Measurements from ENCODE around the gene ZMYND8.
"Not testable (repeated sequence)": the region's sequence is repeated elsewhere in the genome, so short reads cannot be mapped to it uniquely, and the experiment has no call there.

Gene ZMYND8

GRCh38 chr20:47251154-47252020, 105.1 kb downstream of the ZMYND8 start:
- FAIRE-seq = no peak

DNA sequence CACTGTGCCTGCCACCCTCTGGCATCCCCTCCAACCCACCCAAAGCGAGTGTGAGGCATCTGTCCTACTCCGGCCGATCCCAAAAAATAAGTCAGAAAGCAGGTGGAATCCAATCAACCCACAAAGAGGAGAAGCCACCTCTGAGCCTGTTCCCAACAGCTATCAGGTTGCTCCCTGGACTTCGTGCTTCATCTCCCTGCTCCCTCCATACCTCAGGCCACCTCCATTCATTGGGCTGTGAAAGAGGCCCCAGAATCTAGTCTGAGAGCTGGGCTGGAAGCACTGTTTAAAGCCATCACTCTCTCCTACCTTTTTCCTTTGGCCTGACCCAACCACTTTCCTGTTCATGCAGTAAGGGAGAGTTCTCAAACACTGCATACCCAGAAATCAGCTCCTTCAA, 106.1 kb downstream of the ZMYND8 start:
- DNase-seq (ENCODE audit: insufficient read length, low spot score) (no peak), FAIRE-seq (no peak)
- TF ChIP-seq POLR2A (IDR thresholded peaks at IDR 0.05; ENCODE audit: low read depth, low read length) = no peak

More at GRCh38 chr20:47251154-47252020, 105.1 kb downstream of the ZMYND8 start:
- no peak for TF ChIP-seq POLR2A (IDR thresholded peaks at IDR 0.05; ENCODE audit: low read depth, low read length)
- no peak for DNase-seq (ENCODE audit: insufficient read length, low spot score)

DNA sequence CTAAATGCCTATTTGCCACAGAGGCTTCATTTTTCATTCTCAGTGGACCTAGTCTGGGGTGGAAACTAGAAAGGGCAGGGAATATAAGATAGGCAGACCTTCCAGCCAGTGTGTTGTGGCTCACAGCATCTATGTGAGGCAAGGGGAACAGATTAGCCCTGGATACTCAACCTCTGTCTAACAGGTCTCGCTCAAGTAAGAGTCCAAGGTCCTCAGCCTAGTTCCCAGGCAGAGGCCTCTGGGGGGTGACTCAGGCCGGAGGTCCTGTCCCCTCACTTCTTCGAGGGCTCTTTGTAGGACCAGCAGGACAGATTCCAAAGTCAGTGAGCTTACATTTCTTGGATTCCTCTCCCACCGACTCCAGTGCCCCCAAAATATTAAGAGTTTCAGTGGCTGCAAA, 106.6 kb downstream of the ZMYND8 start:
- DNase-seq (ENCODE audit: insufficient read length, low spot score) = no peak
- TF ChIP-seq POLR2A (IDR thresholded peaks at IDR 0.05; ENCODE audit: low read depth, low read length) = no peak
- FAIRE-seq = no peak

- no peak for TF ChIP-seq POLR2A (IDR thresholded peaks at IDR 0.05; ENCODE audit: low read depth, low read length)
- DNase-seq (ENCODE audit: insufficient read length, low spot score) (no peak), FAIRE-seq (no peak)
Measured at GRCh38 chr20:47248448-47248966, 108.0 kb downstream of the ZMYND8 start.

DNA sequence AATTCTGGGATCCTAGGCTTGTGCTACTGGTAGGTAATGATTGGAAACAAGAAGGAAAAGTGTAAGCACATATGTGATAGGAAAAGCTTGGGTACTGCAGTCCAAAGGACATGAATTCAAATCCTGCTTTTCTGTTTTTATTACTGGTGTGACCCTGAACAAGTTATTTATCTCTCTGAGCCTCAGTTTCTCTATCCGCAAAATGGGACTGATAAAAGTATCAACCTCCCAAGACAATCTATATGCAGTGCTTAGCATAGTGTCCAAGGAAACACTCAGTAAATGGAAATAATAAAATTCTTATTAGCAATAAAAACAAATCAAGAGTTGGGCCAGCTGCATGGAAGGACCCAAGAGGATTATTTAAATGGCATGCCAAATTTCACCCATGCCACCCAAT, 108.5 kb downstream of the ZMYND8 start:
- FAIRE-seq (no peak), DNase-seq (ENCODE audit: insufficient read length, low spot score) (no peak)
- no peak for TF ChIP-seq POLR2A (IDR thresholded peaks at IDR 0.05; ENCODE audit: low read depth, low read length)

- no peak for FAIRE-seq
- DNase-seq (ENCODE audit: insufficient read length, low spot score) = no peak
- no peak for TF ChIP-seq POLR2A (IDR thresholded peaks at IDR 0.05; ENCODE audit: low read depth, low read length)
Measured at GRCh38 chr20:47246061-47246777, 110.3 kb downstream of the ZMYND8 start.

- FAIRE-seq; DNase-seq (ENCODE audit: insufficient read length, low spot score): not testable (repeated sequence)
Measured at GRCh38 chr20:47245166-47245565, 111.3 kb downstream of the ZMYND8 start.

- no peak for DNase-seq (ENCODE audit: insufficient read length, low spot score)
- FAIRE-seq = no peak
Measured at GRCh38 chr20:47244451-47244850, 112.0 kb downstream of the ZMYND8 start.

GRCh38 chr20:47243532-47244305, 112.8 kb downstream of the ZMYND8 start:
- no peak for DNase-seq (ENCODE audit: insufficient read length, low spot score)
- TF ChIP-seq POLR2A (IDR thresholded peaks at IDR 0.05; ENCODE audit: low read depth, low read length) = no peak
- FAIRE-seq = no peak

More at GRCh38 chr20:47244451-47244850, 112.0 kb downstream of the ZMYND8 start:
- TF ChIP-seq POLR2A (IDR thresholded peaks at IDR 0.05; ENCODE audit: low read depth, low read length) = no peak

GRCh38 chr20:47243003-47243402, 113.5 kb downstream of the ZMYND8 start:
- no peak for DNase-seq (ENCODE audit: insufficient read length, low spot score)
- no peak for FAIRE-seq
- no peak for TF ChIP-seq POLR2A (IDR thresholded peaks at IDR 0.05; ENCODE audit: low read depth, low read length)

DNA sequence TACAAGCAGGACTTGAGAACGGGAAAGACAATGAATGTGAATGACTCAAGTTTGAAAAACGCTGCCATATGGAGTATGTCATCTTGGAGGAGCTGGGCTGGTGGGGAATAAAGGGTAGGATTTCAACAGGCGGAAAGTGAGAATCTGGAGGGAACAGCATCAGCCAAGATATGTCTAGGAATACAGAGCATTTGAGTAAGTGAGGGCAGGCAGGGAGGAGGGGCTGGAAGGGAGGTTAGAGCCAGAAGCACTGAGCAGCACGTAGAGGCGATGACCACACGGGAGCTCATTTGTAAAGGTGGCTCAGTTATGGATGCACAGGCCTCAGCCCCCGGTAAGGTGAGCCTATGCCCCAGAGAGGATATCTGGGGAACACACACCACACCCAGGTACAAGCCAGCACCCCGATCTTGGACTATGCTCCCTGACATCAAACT, 115.1 kb downstream of the ZMYND8 start:
- no peak for TF ChIP-seq POLR2A (IDR thresholded peaks at IDR 0.05; ENCODE audit: low read depth, low read length)
- FAIRE-seq (no peak), DNase-seq (ENCODE audit: insufficient read length, low spot score) (no peak)

DNA sequence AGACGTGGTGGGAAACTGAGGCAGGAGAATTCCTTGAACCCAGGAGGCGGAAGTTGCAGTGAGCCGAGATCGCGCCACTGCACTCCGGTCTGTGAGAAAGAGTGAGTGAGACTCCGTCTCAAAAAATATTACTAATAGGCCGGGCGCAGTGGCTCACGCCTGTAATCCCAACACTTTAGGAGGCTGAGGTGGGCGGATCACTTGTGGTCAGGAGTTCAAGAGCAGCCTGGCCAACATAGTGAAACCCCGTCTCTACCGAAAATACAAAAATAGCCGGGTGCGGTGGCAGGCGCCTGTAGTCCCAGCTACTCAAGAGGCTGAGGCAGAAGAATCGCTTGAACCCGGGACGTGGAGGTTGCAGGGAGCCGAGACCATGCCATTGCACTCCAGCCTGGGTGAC, 116.4 kb downstream of the ZMYND8 start:
- not testable (repeated sequence) for DNase-seq (ENCODE audit: insufficient read length, low spot score); FAIRE-seq

GRCh38 chr20:47239719-47240067, 116.8 kb downstream of the ZMYND8 start:
- FAIRE-seq = no peak
- no peak for TF ChIP-seq POLR2A (IDR thresholded peaks at IDR 0.05; ENCODE audit: low read depth, low read length)
- no peak for DNase-seq (ENCODE audit: insufficient read length, low spot score)

Measured in H54 (cell line).